Left colon (tissue), 2 donors: ENCODE measurements around the gene ITGA1. TPM values are rescaled to one million over a fixed set of nuclear protein-coding genes. Genes with fewer than 3 reads are reported as not detected.
"Not testable (repeated sequence)": the region's sequence is repeated elsewhere in the genome, so short reads cannot be mapped to it uniquely, and the experiment has no call there.

ENCODE experiments used
- ATAC-seq: fragments of 200-7000 bp; cut with Tn5 transposase; one replicate; pipeline ENCODE4 v1.9.1; 2020; ENCODE audit warnings: mild to moderate bottlenecking, moderate library complexity
- DNase-seq, 2 donors: peaks; one replicate each; pipeline ENCODE4 v3.0.0-alpha.2; 2020
- intact Hi-C, 2 donors: fragments of 100-400 bp; cut with DNase I in 1 of 2; cut with micrococcal nuclease in 1 of 2; formaldehyde crosslinking; loops; one replicate each; pipeline versions ENCODE4 v1.11.2 to v1.14.0; 2022; cut with DNase I, micrococcal nuclease
- total RNA-seq, 2 donors: library from RNA; stranded (reverse); fragmentation: NEBNext Ultra II Directional; extraction: Animal tissue kit (Norgen Biotek cat#: 25700); gene quantifications; one replicate each; pipeline ENCODE4 v1.2.1, GENCODE V29; 2021
- donor health status: DM: no; HTN: no; CAD: no.
- donor health status: DM: yes; HTN: yes; CAD: no.

The ITGA1 gene
- total RNA-seq, 2 donors from 2014 or later, result 25.2 to 47.0 TPM

GRCh38 chr5:52842111-52842510, 54.4 kb downstream of the ITGA1 start:
- intact Hi-C loops, result no loop called here
- DNase-seq, result no peak
- ATAC-seq, result no peak

GRCh38 chr5:52844885-52845284, 57.2 kb downstream of the ITGA1 start:
- ATAC-seq (no peak), DNase-seq (no peak)
- intact Hi-C loops, result no loop called here

GRCh38 chr5:52846182-52846842, 58.6 kb downstream of the ITGA1 start:
- intact Hi-C loops, result no loop called here
- DNase-seq, result no peak
- ATAC-seq, result no peak

- intact Hi-C loops, DNase-seq, ATAC-seq: not testable (repeated sequence)
Observed at GRCh38 chr5:52848688-52849087, 61.0 kb downstream of the ITGA1 start.

GRCh38 chr5:52849544-52849943, 61.8 kb downstream of the ITGA1 start:
- ATAC-seq, result no peak
- intact Hi-C loops, result no loop called here
- no peak for DNase-seq

- ATAC-seq (no peak), DNase-seq (no peak)
- intact Hi-C loops, result no loop called here
Observed at GRCh38 chr5:52853650-52854049, 65.9 kb downstream of the ITGA1 start.

- ATAC-seq, result no peak
- intact Hi-C loops, result no loop called here
- no peak for DNase-seq
Observed at GRCh38 chr5:52854301-52854700, 66.6 kb downstream of the ITGA1 start.

GRCh38 chr5:52854949-52855348, 67.2 kb downstream of the ITGA1 start:
- intact Hi-C loops, result no loop called here
- DNase-seq (no peak), ATAC-seq (no peak)

GRCh38 chr5:52856564-52856963, 68.8 kb downstream of the ITGA1 start:
- intact Hi-C loops, result no loop called here
- ATAC-seq (no peak), DNase-seq (no peak)

GRCh38 chr5:52859628-52860027, 71.9 kb downstream of the ITGA1 start:
- no peak for DNase-seq
- ATAC-seq, result no peak
- intact Hi-C loops, result no loop called here

GRCh38 chr5:52861368-52861767, 73.7 kb downstream of the ITGA1 start:
- intact Hi-C loops, result no loop called here
- DNase-seq, result no peak
- no peak for ATAC-seq

- no peak for DNase-seq
- intact Hi-C loops, result no loop called here
- ATAC-seq, result no peak
Observed at GRCh38 chr5:52863715-52864290, 76.1 kb downstream of the ITGA1 start.

- DNase-seq (no peak), ATAC-seq (no peak)
- intact Hi-C loops, result no loop called here
Observed at GRCh38 chr5:52864371-52864770, 76.7 kb downstream of the ITGA1 start.

- no peak for ATAC-seq
- no peak for DNase-seq
- intact Hi-C loops, result no loop called here
Observed at GRCh38 chr5:52864884-52865283, 77.2 kb downstream of the ITGA1 start.

- intact Hi-C loops, DNase-seq, ATAC-seq: not testable (repeated sequence)
Observed at GRCh38 chr5:52865991-52866390, 78.3 kb downstream of the ITGA1 start.

- no peak for DNase-seq
- intact Hi-C loops, result no loop called here
- ATAC-seq, result no peak
Observed at GRCh38 chr5:52867809-52868208, 80.1 kb downstream of the ITGA1 start.

GRCh38 chr5:52868417-52868816, 80.7 kb downstream of the ITGA1 start:
- intact Hi-C loops, result no loop called here
- ATAC-seq (no peak), DNase-seq (no peak)

- intact Hi-C loops, result no loop called here
- DNase-seq (no peak), ATAC-seq (no peak)
Observed at GRCh38 chr5:52869391-52869790, 81.7 kb downstream of the ITGA1 start.

- ATAC-seq (no peak), DNase-seq (no peak)
- intact Hi-C loops, result no loop called here
Observed at GRCh38 chr5:52870448-52870847, 82.7 kb downstream of the ITGA1 start.

GRCh38 chr5:52875827-52876226, 88.1 kb downstream of the ITGA1 start:
- no peak for DNase-seq
- intact Hi-C loops, result no loop called here
- ATAC-seq, result no peak

- ATAC-seq (no peak), DNase-seq (no peak)
- intact Hi-C loops, result no loop called here
Observed at GRCh38 chr5:52876456-52876855, 88.7 kb downstream of the ITGA1 start.
